ENCODE results near the gene SLC6A9. TPM values are rescaled to one million over a fixed set of nuclear protein-coding genes. Genes with fewer than 3 reads are reported as not detected.

SLC6A9 gene
- 10 to 100 TPM; 14.3 to 25.0 (median 18.3) TPM for total RNA-seq

- peak; percentile 23 to 24 for ATAC-seq
Observed at GRCh38 chr1:44031252-44032169, at the start of gene SLC6A9. Gene SLC6A9, minus strand, starts transcription at chr1:44031462. Its CDS starts 7,185 bp downstream, at chr1:44024277.

GRCh38 chr1:44079566-44079965 is 48.3 kb upstream of the SLC6A9 start:
- Mint-ChIP-seq H3K4me3 (no peak overlapping the region), H3K9me3 (no peaks in the 10 kb centered on the region), H3K4me1 (ENCODE audit: low read depth) (no peaks in the 10 kb centered on the region), H3K36me3 (ENCODE audit: insufficient read depth) (no peaks in the 10 kb centered on the region), H3K27me3 (ENCODE audit: low read depth) (peaks cover 12% of the 10 kb centered on the region)
- ATAC-seq (no peak), DNase-seq (no peak)

More at GRCh38 chr1:44031252-44032169, at the start of gene SLC6A9:
- Mint-ChIP-seq H3K27me3 (ENCODE audit: low read depth) (no peaks in the 10 kb centered on the region), H3K4me3 (peak within 1 kb of the TSS; percentile 87), H3K4me1 (ENCODE audit: low read depth) (peaks cover 21% of the 10 kb centered on the region), H3K9me3 (no peaks in the 10 kb centered on the region), H3K36me3 (ENCODE audit: insufficient read depth) (peaks cover 4% of the 10 kb centered on the region)
- peak; percentile 40 for DNase-seq

- no peak overlapping the region for H3K4me3 Mint-ChIP-seq
- H3K36me3 Mint-ChIP-seq (ENCODE audit: insufficient read depth): no peaks in the 10 kb centered on the region
- no peaks in the 10 kb centered on the region for H3K4me1 Mint-ChIP-seq (ENCODE audit: low read depth)
- DNase-seq (no peak), ATAC-seq (no peak)
- peaks cover 15% of the 10 kb centered on the region for H3K27me3 Mint-ChIP-seq (ENCODE audit: low read depth)
- no peaks in the 10 kb centered on the region for H3K9me3 Mint-ChIP-seq
Observed at GRCh38 chr1:44078104-44078503, 46.8 kb upstream of the SLC6A9 start.

- DNase-seq (no peak), ATAC-seq (no peak)
- Mint-ChIP-seq H3K36me3 (ENCODE audit: insufficient read depth) (no peaks in the 10 kb centered on the region), H3K4me3 (no peak overlapping the region), H3K27me3 (ENCODE audit: low read depth) (peaks cover 12% of the 10 kb centered on the region), H3K4me1 (ENCODE audit: low read depth) (no peaks in the 10 kb centered on the region), H3K9me3 (no peaks in the 10 kb centered on the region)
Observed at GRCh38 chr1:44077421-44077820, 46.2 kb upstream of the SLC6A9 start.

- no peaks in the 10 kb centered on the region for H3K9me3 Mint-ChIP-seq
- DNase-seq (no peak), ATAC-seq (no peak)
- no peaks in the 10 kb centered on the region for H3K4me1 Mint-ChIP-seq (ENCODE audit: low read depth)
- no peaks in the 10 kb centered on the region for H3K36me3 Mint-ChIP-seq (ENCODE audit: insufficient read depth)
- peaks cover 13% of the 10 kb centered on the region for H3K27me3 Mint-ChIP-seq (ENCODE audit: low read depth)
- no peak overlapping the region for H3K4me3 Mint-ChIP-seq
Observed at GRCh38 chr1:44076066-44076465, 44.8 kb upstream of the SLC6A9 start.

GRCh38 chr1:44074415-44074814 is 43.2 kb upstream of the SLC6A9 start:
- no peaks in the 10 kb centered on the region for H3K9me3 Mint-ChIP-seq
- H3K4me1 Mint-ChIP-seq (ENCODE audit: low read depth): no peaks in the 10 kb centered on the region
- H3K27me3 Mint-ChIP-seq (ENCODE audit: low read depth): peaks cover 21% of the 10 kb centered on the region
- H3K4me3 Mint-ChIP-seq: no peak overlapping the region
- no peak for ATAC-seq
- DNase-seq: no peak
- no peaks in the 10 kb centered on the region for H3K36me3 Mint-ChIP-seq (ENCODE audit: insufficient read depth)

GRCh38 chr1:44073528-44073927 is 42.3 kb upstream of the SLC6A9 start:
- peaks cover 28% of the 10 kb centered on the region for H3K27me3 Mint-ChIP-seq (ENCODE audit: low read depth)

GRCh38 chr1:44072821-44073220 is 41.6 kb upstream of the SLC6A9 start:
- DNase-seq (no peak), ATAC-seq (no peak)
- Mint-ChIP-seq H3K36me3 (ENCODE audit: insufficient read depth) (no peaks in the 10 kb centered on the region), H3K27me3 (ENCODE audit: low read depth) (peaks cover 31% of the 10 kb centered on the region), H3K4me1 (ENCODE audit: low read depth) (peaks cover 1% of the 10 kb centered on the region), H3K4me3 (no peak overlapping the region), H3K9me3 (no peaks in the 10 kb centered on the region)

More at GRCh38 chr1:44073528-44073927, 42.3 kb upstream of the SLC6A9 start:
- Mint-ChIP-seq H3K4me1 (ENCODE audit: low read depth) (peaks cover 1% of the 10 kb centered on the region), H3K4me3 (no peak overlapping the region), H3K9me3 (no peaks in the 10 kb centered on the region), H3K36me3 (ENCODE audit: insufficient read depth) (no peaks in the 10 kb centered on the region)
- ATAC-seq (no peak), DNase-seq (no peak)

- ATAC-seq: no peak
- Mint-ChIP-seq H3K4me1 (ENCODE audit: low read depth) (peaks cover 5% of the 10 kb centered on the region), H3K4me3 (no peak overlapping the region), H3K27me3 (ENCODE audit: low read depth) (peaks cover 36% of the 10 kb centered on the region), H3K36me3 (ENCODE audit: insufficient read depth) (no peaks in the 10 kb centered on the region), H3K9me3 (no peaks in the 10 kb centered on the region)
- no peak for DNase-seq
Observed at GRCh38 chr1:44072204-44072603, 40.9 kb upstream of the SLC6A9 start.

- DNase-seq (no peak), ATAC-seq (no peak)
- peaks cover 5% of the 10 kb centered on the region for H3K4me1 Mint-ChIP-seq (ENCODE audit: low read depth)
- no peak overlapping the region for H3K4me3 Mint-ChIP-seq
- H3K36me3 Mint-ChIP-seq (ENCODE audit: insufficient read depth): no peaks in the 10 kb centered on the region
- H3K9me3 Mint-ChIP-seq: no peaks in the 10 kb centered on the region
- H3K27me3 Mint-ChIP-seq (ENCODE audit: low read depth): peaks cover 38% of the 10 kb centered on the region
Observed at GRCh38 chr1:44071461-44071860, 40.2 kb upstream of the SLC6A9 start.

GRCh38 chr1:44068442-44068921 is 37.2 kb upstream of the SLC6A9 start:
- Mint-ChIP-seq H3K4me1 (ENCODE audit: low read depth) (peaks cover 5% of the 10 kb centered on the region), H3K36me3 (ENCODE audit: insufficient read depth) (no peaks in the 10 kb centered on the region), H3K9me3 (no peaks in the 10 kb centered on the region), H3K27me3 (ENCODE audit: low read depth) (peaks cover 36% of the 10 kb centered on the region), H3K4me3 (no peak overlapping the region)
- DNase-seq: no peak
- ATAC-seq: no peak

- DNase-seq (no peak), ATAC-seq (no peak)
- Mint-ChIP-seq H3K27me3 (ENCODE audit: low read depth) (peaks cover 36% of the 10 kb centered on the region), H3K4me1 (ENCODE audit: low read depth) (peaks cover 5% of the 10 kb centered on the region), H3K9me3 (no peaks in the 10 kb centered on the region), H3K36me3 (ENCODE audit: insufficient read depth) (no peaks in the 10 kb centered on the region), H3K4me3 (no peak overlapping the region)
Observed at GRCh38 chr1:44067266-44068250, 36.3 kb upstream of the SLC6A9 start.

GRCh38 chr1:44062656-44063179 is 31.5 kb upstream of the SLC6A9 start:
- Mint-ChIP-seq H3K4me3 (no peak overlapping the region), H3K9me3 (no peaks in the 10 kb centered on the region), H3K36me3 (ENCODE audit: insufficient read depth) (no peaks in the 10 kb centered on the region), H3K4me1 (ENCODE audit: low read depth) (peaks cover 4% of the 10 kb centered on the region), H3K27me3 (ENCODE audit: low read depth) (peaks cover 8% of the 10 kb centered on the region)
- no peak for DNase-seq
- no peak for ATAC-seq

- H3K36me3 Mint-ChIP-seq (ENCODE audit: insufficient read depth): no peaks in the 10 kb centered on the region
- peaks cover 4% of the 10 kb centered on the region for H3K27me3 Mint-ChIP-seq (ENCODE audit: low read depth)
- no peaks in the 10 kb centered on the region for H3K4me1 Mint-ChIP-seq (ENCODE audit: low read depth)
- no peak overlapping the region for H3K4me3 Mint-ChIP-seq
- DNase-seq (no peak), ATAC-seq (no peak)
- H3K9me3 Mint-ChIP-seq: no peaks in the 10 kb centered on the region
Observed at GRCh38 chr1:44061857-44062256, 30.6 kb upstream of the SLC6A9 start.
